Activated CD4-positive, alpha-beta T cell treated with anti-CD3 and anti-CD28 coated beads for 4 hours (primary cell): Measurements from ENCODE around the gene LIPI.
"Not testable (repeated sequence)": the region's sequence is repeated elsewhere in the genome, so short reads cannot be mapped to it uniquely, and the experiment has no call there.

Experiments used
- DNase-seq, 2 donors: peaks; one replicate each; pipeline ENCODE4 v3.0.0-alpha.2; 2020

The LIPI gene

DNA sequence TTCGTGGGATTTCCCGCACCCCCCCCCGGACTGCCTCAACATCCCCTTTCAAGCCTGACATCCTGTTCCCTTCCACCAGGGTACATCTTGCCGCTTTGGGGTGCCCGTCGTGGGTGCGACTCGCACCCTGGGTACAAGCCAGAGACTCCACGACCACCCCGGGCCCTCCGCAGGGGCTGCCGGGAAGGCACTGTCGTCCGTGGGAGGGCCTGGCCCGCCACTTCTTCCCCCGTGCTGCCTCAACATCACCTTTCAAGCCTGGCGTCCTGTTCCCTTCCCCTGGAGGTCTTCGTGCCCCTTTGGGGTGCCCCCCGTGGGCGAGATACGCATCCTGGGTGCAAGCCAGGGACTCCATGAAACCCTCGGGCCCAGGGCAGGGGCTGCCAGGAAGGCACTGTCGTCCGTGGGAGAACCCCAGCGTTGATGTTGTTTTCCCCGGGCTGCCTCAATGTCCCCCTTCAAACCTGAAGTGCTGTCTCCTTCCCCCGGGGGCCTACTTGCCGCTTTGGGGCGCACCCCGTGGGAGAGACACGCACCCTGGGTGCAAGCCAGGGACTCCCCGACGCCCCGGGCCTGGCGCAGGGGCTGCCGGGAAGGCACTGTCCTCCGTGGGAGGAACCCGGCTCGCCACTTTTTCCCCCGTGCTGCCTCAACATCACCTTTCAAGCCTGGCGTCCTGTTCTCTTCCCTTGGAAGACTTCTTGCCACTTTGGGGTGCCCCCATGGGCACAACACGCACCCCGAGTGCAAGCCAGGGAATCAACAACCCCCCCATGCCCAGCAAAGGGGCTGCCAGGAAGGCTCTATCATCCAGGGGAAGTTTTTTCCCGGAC, 138.6 kb downstream of the LIPI start:
- no peak for DNase-seq

DNA sequence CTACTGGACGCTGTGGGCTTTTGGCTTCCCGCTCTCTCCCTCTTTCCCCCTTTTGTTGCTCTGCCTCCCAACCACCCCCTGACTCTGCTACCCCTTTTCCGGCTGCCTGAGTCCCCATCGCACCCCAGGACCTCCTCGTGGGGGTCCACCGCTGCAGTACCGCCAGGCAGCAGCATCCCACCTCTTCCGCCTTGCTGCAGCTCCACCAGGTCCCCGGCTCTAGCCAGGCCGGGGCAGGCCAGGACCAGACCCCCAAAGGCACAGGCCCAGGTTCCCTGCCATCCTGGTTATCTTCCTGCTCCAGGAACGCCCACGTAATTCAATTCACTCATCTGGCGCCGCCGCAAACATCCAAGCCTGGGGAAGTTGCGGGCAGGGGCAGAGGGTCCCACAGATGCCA, 139.8 kb downstream of the LIPI start:
- no peak for DNase-seq

GRCh38 chr21:14070049-14070893, 140.5 kb downstream of the LIPI start:
- no peak for DNase-seq

GRCh38 chr21:14064296-14064645, 146.5 kb downstream of the LIPI start:
- DNase-seq: no peak

- DNase-seq: not testable (repeated sequence)
Measured at GRCh38 chr21:14063620-14064295, 147.0 kb downstream of the LIPI start.

DNA sequence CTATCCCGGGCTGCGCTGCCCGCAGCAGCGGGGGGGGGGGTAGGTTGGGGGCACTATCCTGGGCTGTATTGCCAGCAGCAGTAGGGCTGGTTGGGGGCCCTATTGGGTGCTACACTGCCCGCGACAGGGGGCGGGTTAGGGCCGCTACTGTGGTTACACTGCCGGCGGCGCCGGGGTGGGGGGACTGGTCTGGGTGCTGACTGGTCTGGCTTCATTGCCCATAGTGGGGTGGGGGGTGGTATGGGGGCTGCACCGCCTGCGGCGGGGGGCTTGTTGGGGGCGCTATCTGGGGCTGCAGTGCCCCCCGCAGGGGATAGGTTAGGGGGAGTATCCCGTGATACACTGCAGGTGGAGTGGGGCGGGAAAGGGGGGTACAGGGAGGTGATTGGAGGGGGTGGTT, 148.1 kb downstream of the LIPI start:
- DNase-seq: not testable (repeated sequence)

DNA sequence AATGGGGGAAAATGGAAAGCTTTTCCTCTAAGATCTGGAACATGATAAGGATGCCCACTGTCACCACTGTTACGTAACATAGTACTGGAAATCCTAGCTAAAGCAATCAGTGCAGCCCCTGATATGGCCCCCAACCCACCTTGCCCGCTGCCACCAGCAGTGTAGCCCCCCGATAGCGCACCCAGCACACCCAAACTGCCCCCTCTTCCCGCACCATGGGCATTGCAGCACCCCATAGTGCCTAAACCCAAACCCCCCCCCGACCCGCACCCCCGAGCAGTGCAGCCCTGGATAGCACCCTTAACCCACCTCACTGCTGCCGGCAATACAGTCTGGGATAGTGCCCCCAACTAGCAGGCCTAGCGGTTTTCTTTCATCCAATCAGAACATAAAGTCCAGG, 148.9 kb downstream of the LIPI start:
- not testable (repeated sequence) for DNase-seq

DNA sequence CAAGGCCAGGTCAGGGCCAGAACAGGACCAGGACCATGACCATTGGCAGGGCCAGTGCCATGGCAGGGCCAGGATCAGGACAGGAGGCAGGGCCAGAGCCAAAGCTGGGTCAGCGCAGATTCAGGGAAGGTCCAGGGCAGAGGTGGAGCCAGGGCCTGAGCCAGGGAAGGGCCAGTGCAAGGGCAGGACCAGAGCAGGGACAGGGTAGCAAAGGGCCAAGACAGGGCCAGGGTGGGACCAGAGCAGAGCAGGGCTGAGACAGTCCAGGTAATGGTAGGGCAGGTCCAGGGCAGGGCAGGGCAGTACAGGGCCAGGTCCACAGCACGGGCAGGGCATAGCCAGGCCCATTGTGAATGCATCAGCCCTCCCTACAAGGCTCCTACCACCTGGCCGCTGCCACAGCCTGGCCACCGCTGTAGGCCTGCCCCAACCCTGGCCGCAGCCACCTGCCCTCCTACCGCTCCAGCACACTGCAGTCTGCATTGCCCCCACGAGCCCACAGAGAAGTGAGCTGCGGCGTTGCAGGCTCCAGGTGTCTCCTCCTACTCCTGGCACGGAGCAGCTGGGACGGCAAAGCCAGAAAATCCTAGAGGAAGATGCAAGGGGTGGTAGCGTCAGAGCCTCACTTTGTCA, 151.6 kb downstream of the LIPI start:
- DNase-seq: not testable (repeated sequence)
